H9 (cell line): ENCODE results near the gene SPR. TPM values are rescaled to one million over a fixed set of nuclear protein-coding genes. Genes with fewer than 3 reads are reported as not detected.

Experiments used
- DNase-seq: peaks from one replicate; pipeline ENCODE4 v3.0.0-alpha.2; 2017
- H2AFZ ChIP-seq: one replicate; pipeline ENCODE4 v1.6.1; 2013; ENCODE audit warnings: mild to moderate bottlenecking, low read length, control low read depth, moderate library complexity
- H2AK5ac ChIP-seq: 2 replicates; pipeline ENCODE4 v1.6.1; 2013; ENCODE audit warnings: low read length, control low read depth, mixed read lengths; ENCODE audit not compliant: insufficient read length
- H2BK120ac ChIP-seq: one replicate; pipeline ENCODE4 v1.6.1; 2013; ENCODE audit warnings: low read depth, mild to moderate bottlenecking, low read length, control low read depth, inconsistent platforms; ENCODE audit not compliant: poor library complexity, severe bottlenecking
- H2BK12ac ChIP-seq: 2 replicates; pipeline ENCODE4 v1.6.1; 2013; ENCODE audit warnings: low read length, control low read depth, mixed read lengths, low read depth; ENCODE audit not compliant: insufficient read length
- H2BK15ac ChIP-seq: 2 replicates; pipeline ENCODE4 v1.6.1; 2013; ENCODE audit warnings: low read depth, low read length, control low read depth
- H2BK20ac ChIP-seq: one replicate; pipeline ENCODE4 v1.6.1; 2013; ENCODE audit warnings: low read depth, mild to moderate bottlenecking, low read length, control low read depth, inconsistent platforms; ENCODE audit not compliant: poor library complexity, severe bottlenecking
- H2BK5ac ChIP-seq: 2 replicates; pipeline ENCODE4 v1.6.1; 2013; ENCODE audit warnings: low read length, control low read depth, mixed read lengths; ENCODE audit not compliant: insufficient read length
- H3K14ac ChIP-seq: 2 replicates; pipeline ENCODE4 v1.6.1; 2013; ENCODE audit warnings: low read length, control low read depth; ENCODE audit not compliant: insufficient read depth
- H3K18ac ChIP-seq: 2 replicates; pipeline ENCODE4 v1.6.1; 2013; ENCODE audit warnings: low read depth, mild to moderate bottlenecking, mixed read lengths, low read length, control low read depth; ENCODE audit not compliant: insufficient read length
- H3K23ac ChIP-seq: 2 replicates; pipeline ENCODE4 v1.6.1; 2013; ENCODE audit warnings: low read length, control low read depth, mixed read lengths, low read depth; ENCODE audit not compliant: insufficient read length
- H3K23me2 ChIP-seq: 2 replicates; pipeline ENCODE4 v1.6.1; 2013; ENCODE audit warnings: low read depth, mild to moderate bottlenecking, mixed read lengths, low read length, control low read depth; ENCODE audit not compliant: insufficient read length, poor library complexity, severe bottlenecking
- H3K27ac ChIP-seq: 2 replicates; pipeline ENCODE4 v1.5.1; 2013; ENCODE audit warnings: low read length, control low read depth, mixed read lengths, low read depth; ENCODE audit not compliant: insufficient read length
- H3K27me3 ChIP-seq: 2 replicates; pipeline ENCODE4 v1.6.1; 2013; ENCODE audit warnings: low read length, control low read depth, inconsistent platforms; ENCODE audit not compliant: insufficient read depth
- H3K4ac ChIP-seq: 2 replicates; pipeline ENCODE4 v1.6.1; 2013; ENCODE audit warnings: low read depth, mild to moderate bottlenecking, control low read depth, inconsistent platforms, low read length, moderate library complexity
- H3K4me1 ChIP-seq: 2 replicates; pipeline ENCODE4 v1.6.1; 2013; ENCODE audit warnings: low read length, control low read depth, inconsistent platforms; ENCODE audit not compliant: insufficient read depth
- H3K4me2 ChIP-seq: 2 replicates; pipeline ENCODE4 v1.6.1; 2013; ENCODE audit warnings: low read length, control low read depth, mixed read lengths; ENCODE audit not compliant: insufficient read length, insufficient read depth
- H3K56ac ChIP-seq: 2 replicates; pipeline ENCODE4 v1.6.1; 2013; ENCODE audit warnings: low read depth, mild to moderate bottlenecking, mixed read lengths, low read length, control low read depth; ENCODE audit not compliant: insufficient read length
- H3K79me1 ChIP-seq: 2 replicates; pipeline ENCODE4 v1.6.1; 2013; ENCODE audit warnings: low read depth, mild to moderate bottlenecking, moderate library complexity, low read length, control low read depth, inconsistent platforms; ENCODE audit not compliant: insufficient read depth, poor library complexity, severe bottlenecking
- H3K79me2 ChIP-seq: 2 replicates; pipeline ENCODE4 v1.6.1; 2013; ENCODE audit warnings: low read length, control low read depth, inconsistent platforms; ENCODE audit not compliant: insufficient read depth
- H3K9ac ChIP-seq: 2 replicates; pipeline ENCODE4 v1.6.1; 2013; ENCODE audit warnings: low read length, control low read depth, mixed read lengths; ENCODE audit not compliant: insufficient read length; ENCODE audit errors: extremely low read depth
- H3K9me3 ChIP-seq: one replicate; pipeline ENCODE4 v1.6.1; 2013; ENCODE audit warnings: low read depth, low read length, inconsistent platforms; ENCODE audit not compliant: control insufficient read depth
- H3T11ph ChIP-seq: one replicate; pipeline ENCODE4 v1.6.1; 2013; ENCODE audit warnings: mild to moderate bottlenecking, low read length, control low read depth, inconsistent platforms
- H4K20me1 ChIP-seq: one replicate; pipeline ENCODE4 v1.6.1; 2013; ENCODE audit not compliant: control insufficient read depth, insufficient read length, insufficient read depth
- H4K5ac ChIP-seq: 2 replicates; pipeline ENCODE4 v1.6.1; 2013; ENCODE audit warnings: low read depth, mild to moderate bottlenecking, mixed read lengths, low read length, control low read depth; ENCODE audit not compliant: insufficient read length
- H4K8ac ChIP-seq: replicated peaks from 2 replicates; pipeline ENCODE4 v1.6.1; 2013; ENCODE audit warnings: low read length, control low read depth, mixed read lengths, low read depth; ENCODE audit not compliant: insufficient read length
- H4K91ac ChIP-seq: 2 replicates; pipeline ENCODE4 v1.6.1; 2013; ENCODE audit warnings: low read depth, mild to moderate bottlenecking, moderate library complexity, mixed read lengths, low read length, control low read depth; ENCODE audit not compliant: insufficient read length
- H3K27ac Mint-ChIP-seq, 3 experiments: 2 replicates in 2 of 3; 3 replicates in 1 of 3; pipeline ENCODE4 v1.8.0; 2020 to 2021; ENCODE audit warnings: mixed read lengths in 3 of 3, mild to moderate bottlenecking in 1 of 3, moderate library complexity in 1 of 3
- H3K27me3 Mint-ChIP-seq: 2 replicates; pipeline ENCODE4 v1.8.0; 2021; ENCODE audit warnings: low read depth, mild to moderate bottlenecking, moderate library complexity, mixed read lengths
- H3K36me3 Mint-ChIP-seq, 3 experiments: 2 replicates in 2 of 3; 3 replicates in 1 of 3; pipeline ENCODE4 v1.8.0; 2020 to 2021; ENCODE audit warnings: low read depth in 3 of 3, mixed read lengths in 3 of 3; ENCODE audit not compliant: insufficient read depth in 1 of 3
- H3K4me1 Mint-ChIP-seq, 2 experiments: 2 replicates each; pipeline ENCODE4 v1.8.0; 2020; ENCODE audit warnings: mixed read lengths in 2 of 2
- H3K4me3 Mint-ChIP-seq, 2 experiments: 2 replicates in 1 of 2; 3 replicates in 1 of 2; pipeline ENCODE4 v1.8.0; 2020 to 2021; ENCODE audit warnings: mild to moderate bottlenecking in 2 of 2, mixed read lengths in 2 of 2, moderate library complexity in 1 of 2
- H3K9me3 Mint-ChIP-seq, 2 experiments: 2 replicates in 1 of 2; 3 replicates in 1 of 2; pipeline ENCODE4 v1.8.0; 2020; ENCODE audit warnings: mild to moderate bottlenecking in 2 of 2, mixed read lengths in 2 of 2, moderate library complexity in 1 of 2
- CTCF ChIP-seq: fragments of 200-600 bp; sonication (generic); conservative IDR thresholded peaks from 3 replicates; pipeline ENCODE4 v1.8.0; 2021; ENCODE audit warnings: antibody characterized with exemption, mild to moderate bottlenecking
- WGBS: extraction: QIAGEN DNeasy Blood & Tissue Kit; methylation state at CpG from one replicate; pipeline ENCODE4 v1.1.7; 2013; ENCODE audit warnings: missing lambda C conversion rate, low lambda C conversion rate, mixed read lengths; ENCODE audit not compliant: insufficient read length; ENCODE audit errors: extremely low coverage; 5-methylcytosine and 5-hydroxymethylcytosine counted together
- total RNA-seq: library from RNA; stranded (reverse); gene quantifications from 2 replicates; pipeline ENCODE4 v1.2.1, GENCODE V29; 2021

The SPR gene
- total RNA-seq, 1 experiment from 2014 or later = 7.3 TPM

DNA sequence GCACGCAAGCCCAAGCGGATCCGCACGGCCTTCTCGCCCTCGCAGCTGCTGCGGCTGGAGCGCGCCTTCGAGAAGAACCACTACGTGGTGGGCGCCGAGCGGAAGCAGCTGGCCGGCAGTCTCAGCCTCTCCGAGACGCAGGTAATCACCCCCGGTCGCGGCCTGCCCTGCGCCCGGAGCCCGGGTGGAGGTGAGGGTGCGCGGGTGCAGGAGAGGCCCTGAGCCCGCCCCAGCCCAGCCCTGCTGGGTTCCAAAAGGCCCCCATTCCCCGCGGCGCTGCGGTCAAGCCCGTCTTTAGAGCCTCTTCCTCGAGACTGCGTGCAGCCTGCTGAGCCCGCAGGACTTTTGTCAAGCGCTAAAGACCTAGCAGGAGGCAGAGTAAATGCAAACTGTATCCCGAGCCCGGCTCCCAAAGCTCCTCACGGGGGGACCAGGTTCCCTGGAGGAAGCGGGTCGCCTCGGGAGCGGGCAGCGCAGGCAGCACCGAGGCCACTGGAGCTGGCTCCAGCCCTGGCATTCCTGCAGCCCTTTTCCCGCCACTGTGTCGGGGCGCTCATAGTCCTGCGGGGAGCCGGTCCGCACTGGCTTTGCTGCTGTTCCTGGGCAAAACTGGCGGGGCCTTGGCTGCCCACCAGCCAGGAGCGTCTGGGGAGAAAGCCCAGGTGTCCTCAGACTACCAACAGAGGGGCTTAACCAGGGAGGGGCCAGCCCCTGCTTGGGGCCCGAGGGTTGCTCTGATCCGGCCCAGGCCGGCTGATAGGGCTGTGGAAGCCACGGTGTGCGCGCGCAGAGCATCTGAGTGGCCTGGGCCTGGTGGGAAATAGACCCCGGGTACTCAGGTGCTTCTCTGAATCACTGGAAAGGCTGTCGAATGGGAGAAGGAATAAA is 37.4 kb downstream of the SPR start:
- Histone ChIP-seq H2BK20ac (no peak overlapping the region), H4K20me1 (no peaks in the 10 kb centered on the region)
- H3K27me3 Mint-ChIP-seq = no peaks in the 10 kb centered on the region

More for the DNA sequence above, 37.4 kb downstream of the SPR start:
- H3K79me1 ChIP-seq = no peaks in the 10 kb centered on the region
- H3K56ac ChIP-seq = no peak overlapping the region
- no peak overlapping the region for H3K9ac ChIP-seq
- H3K4me3 Mint-ChIP-seq = peak overlapping the region; percentile 3 to 74; a peak in 4 of 5 replicates
- H3K23ac ChIP-seq = no peak overlapping the region
- H3T11ph ChIP-seq = no peak overlapping the region
- H3K4ac ChIP-seq = no peak overlapping the region
- no peaks in the 10 kb centered on the region for H3K9me3 ChIP-seq
- H3K9me3 Mint-ChIP-seq = peaks cover 0 to 2% of the 10 kb centered on the region in 2 experiments; a peak in 2 of 5 replicates
- no peak overlapping the region for H3K27ac ChIP-seq
- peak overlapping the region; percentile 21; the same call in 1 of the 2 replicates for H3K14ac ChIP-seq
- no peak overlapping the region for H2BK12ac ChIP-seq
- WGBS = no CpG with 5 or more reads among the region's 61 CpGs
- H4K5ac ChIP-seq = no peak overlapping the region
- peaks cover 0 to 7% (median 5%) of the 10 kb centered on the region in 3 experiments; a peak in 3 of 7 replicates for H3K36me3 Mint-ChIP-seq
- H3K4me2 ChIP-seq = peak overlapping the region; percentile 51
- no peak overlapping the region for H2AK5ac ChIP-seq
- H3K79me2 ChIP-seq = no peaks in the 10 kb centered on the region
- no peak overlapping the region for H4K91ac ChIP-seq
- H4K8ac ChIP-seq = no peak overlapping the region
- H3K4me1 ChIP-seq = 0 out of 2 replicates have a peak, but pooled peaks cover under 1% of the 10 kb centered on the region
- H2BK120ac ChIP-seq = no peak overlapping the region
- peaks cover 17 to 25% of the 10 kb centered on the region in 2 experiments for H3K4me1 Mint-ChIP-seq
- no peak overlapping the region for H2BK15ac ChIP-seq
- peaks cover 92% of the 10 kb centered on the region for H3K27me3 ChIP-seq
- H2BK5ac ChIP-seq = no peak overlapping the region
- no peak overlapping the region for H3K27ac Mint-ChIP-seq
- DNase-seq = peak; percentile 62
- H3K18ac ChIP-seq = no peak overlapping the region
- no peak for TF ChIP-seq CTCF
- H3K23me2 ChIP-seq = peaks cover 20% of the 10 kb centered on the region
- no peak overlapping the region for H2AFZ ChIP-seq
